ENCODE data around the gene SNAP29.

DNA sequence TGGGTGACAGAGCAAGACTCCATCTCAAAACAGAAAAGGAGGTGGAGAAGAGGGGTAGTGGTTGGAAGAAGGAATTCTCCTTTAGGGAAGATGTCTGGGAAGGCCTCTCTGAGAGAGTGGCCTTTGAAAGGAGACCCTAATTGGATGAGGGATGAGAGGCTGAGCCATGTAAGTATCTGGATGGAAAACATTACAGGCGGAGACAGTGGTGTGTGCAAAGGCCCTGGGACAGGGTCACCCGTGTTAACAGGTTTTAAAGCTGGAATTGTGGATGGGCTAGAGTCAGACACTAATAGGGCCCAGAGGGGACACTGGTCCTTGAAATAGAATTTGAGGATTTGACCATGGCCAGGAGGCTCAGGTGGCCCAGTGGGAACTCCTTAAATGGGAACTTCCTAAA is 10.4 kb downstream of the SNAP29 start:
- TF ChIP-seq, protein P1, sequence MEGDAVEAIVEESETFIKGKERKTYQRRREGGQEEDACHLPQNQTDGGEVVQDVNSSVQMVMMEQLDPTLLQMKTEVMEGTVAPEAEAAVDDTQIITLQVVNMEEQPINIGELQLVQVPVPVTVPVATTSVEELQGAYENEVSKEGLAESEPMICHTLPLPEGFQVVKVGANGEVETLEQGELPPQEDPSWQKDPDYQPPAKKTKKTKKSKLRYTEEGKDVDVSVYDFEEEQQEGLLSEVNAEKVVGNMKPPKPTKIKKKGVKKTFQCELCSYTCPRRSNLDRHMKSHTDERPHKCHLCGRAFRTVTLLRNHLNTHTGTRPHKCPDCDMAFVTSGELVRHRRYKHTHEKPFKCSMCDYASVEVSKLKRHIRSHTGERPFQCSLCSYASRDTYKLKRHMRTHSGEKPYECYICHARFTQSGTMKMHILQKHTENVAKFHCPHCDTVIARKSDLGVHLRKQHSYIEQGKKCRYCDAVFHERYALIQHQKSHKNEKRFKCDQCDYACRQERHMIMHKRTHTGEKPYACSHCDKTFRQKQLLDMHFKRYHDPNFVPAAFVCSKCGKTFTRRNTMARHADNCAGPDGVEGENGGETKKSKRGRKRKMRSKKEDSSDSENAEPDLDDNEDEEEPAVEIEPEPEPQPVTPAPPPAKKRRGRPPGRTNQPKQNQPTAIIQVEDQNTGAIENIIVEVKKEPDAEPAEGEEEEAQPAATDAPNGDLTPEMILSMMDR (IDR thresholded peaks at IDR 0.05; ENCODE audit: low read length) = no peak
- TF ChIP-seq EZH2 (optimal IDR thresholded peaks at IDR 0.05; ENCODE audit: low read depth, low read length) (no peak), EZH2phosphoT487 (IDR thresholded peaks at IDR 0.05; ENCODE audit: low read length) (no peak)

All from MM.1S (cell line).